HG02943 (cell line): Measurements from ENCODE around the gene LCOR.
"Not testable (repeated sequence)": the region's sequence is repeated elsewhere in the genome, so short reads cannot be mapped to it uniquely, and the experiment has no call there.

Experiments used
- ATAC-seq: cut with Tn5 transposase; IDR thresholded peaks from one replicate; pipeline ENCODE4 v1.9.1; 2021; ENCODE audit warnings: mild to moderate bottlenecking, low read depth, moderate library complexity; ENCODE audit not compliant: unreplicated experiment

LCOR gene

GRCh38 chr10:96835899-96836298 is 3.8 kb downstream of the LCOR start:
- ATAC-seq: no peak

GRCh38 chr10:96838529-96838928 is 6.4 kb downstream of the LCOR start:
- ATAC-seq: no peak

GRCh38 chr10:96840841-96841518 is 8.9 kb downstream of the LCOR start:
- ATAC-seq: no peak

GRCh38 chr10:96842896-96843723 is 11.0 kb downstream of the LCOR start:
- no peak for ATAC-seq

GRCh38 chr10:96843823-96844222 is 11.7 kb downstream of the LCOR start:
- ATAC-seq: no peak

GRCh38 chr10:96846395-96846794 is 14.3 kb downstream of the LCOR start:
- no peak for ATAC-seq

GRCh38 chr10:96846926-96847325 is 14.8 kb downstream of the LCOR start:
- no peak for ATAC-seq

- ATAC-seq: not testable (repeated sequence)
Measured at GRCh38 chr10:96847356-96847755, 15.3 kb downstream of the LCOR start.

GRCh38 chr10:96850113-96850512 is 18.0 kb downstream of the LCOR start:
- no peak for ATAC-seq

- no peak for ATAC-seq
Measured at GRCh38 chr10:96850825-96851224, 18.7 kb downstream of the LCOR start.

GRCh38 chr10:96851281-96851680 is 19.2 kb downstream of the LCOR start:
- no peak for ATAC-seq

- no peak for ATAC-seq
Measured at GRCh38 chr10:96856317-96856716, 24.2 kb downstream of the LCOR start.

- ATAC-seq: no peak
Measured at GRCh38 chr10:96857301-96858012, 25.4 kb downstream of the LCOR start.

- no peak for ATAC-seq
Measured at GRCh38 chr10:96858038-96858705, 26.1 kb downstream of the LCOR start.

GRCh38 chr10:96858706-96859050 is 26.6 kb downstream of the LCOR start:
- ATAC-seq: no peak

GRCh38 chr10:96860631-96861277 is 28.7 kb downstream of the LCOR start:
- no peak for ATAC-seq

GRCh38 chr10:96863922-96864543 is 31.9 kb downstream of the LCOR start:
- ATAC-seq: no peak

- ATAC-seq: no peak
Measured at GRCh38 chr10:96873086-96873485, 41.0 kb downstream of the LCOR start.

- no peak for ATAC-seq
Measured at GRCh38 chr10:96873756-96874467, 41.8 kb downstream of the LCOR start.
